ENCODE measurements around the gene DMXL1. TPM values are rescaled to one million over a fixed set of nuclear protein-coding genes. Genes with fewer than 3 reads are reported as not detected.

Gene DMXL1
- total and polyA plus RNA-seq, 12 donors, result 5.9 to 36.5 (median 25.4) TPM

- H3K9me3 ChIP-seq, result peaks cover 0 to 3% (median 0%) of the 10 kb centered on the region in 11 donors
- intact Hi-C loops (cut with DNase I), result no loop called here
- H3K4me3 ChIP-seq, result no peak overlapping the region
- DNase-seq (no peak), ATAC-seq (no peak)
- peaks cover 0 to 58% (median 15%) of the 10 kb centered on the region in 9 donors for H3K36me3 ChIP-seq
- H3K27me3 ChIP-seq, result no peaks in the 10 kb centered on the region
- no peak for TF ChIP-seq CTCF (IDR thresholded peaks at IDR 0.05)
- no peak overlapping the region for H3K27ac ChIP-seq
- 94 to 95% methylated on average over 1 of the region's 1 CpG for WGBS, 2 donors
- peaks cover 0 to 5% (median 0%) of the 10 kb centered on the region in 9 donors for H3K4me1 ChIP-seq
Observed at GRCh38 chr5:119207105-119207504, 136.2 kb downstream of the DMXL1 start.

GRCh38 chr5:119212026-119212425 is 141.1 kb downstream of the DMXL1 start:
- intact Hi-C loops (cut with DNase I), result no loop called here
- Histone ChIP-seq H3K4me1 (peaks cover 0 to 14% (median 0%) of the 10 kb centered on the region in 9 donors), H3K27me3 (no peaks in the 10 kb centered on the region), H3K9me3 (no peaks in the 10 kb centered on the region), H3K4me3 (no peak overlapping the region), H3K27ac (no peak overlapping the region), H3K36me3 (peaks cover 0 to 45% (median 0%) of the 10 kb centered on the region in 9 donors)
- 99 to 100% methylated on average over 2 of the region's 2 CpGs for WGBS, 2 donors
- no peak for TF ChIP-seq CTCF (IDR thresholded peaks at IDR 0.05)
- ATAC-seq (no peak), DNase-seq (no peak)

GRCh38 chr5:119212676-119213075 is 141.8 kb downstream of the DMXL1 start:
- Histone ChIP-seq H3K27ac (no peak overlapping the region), H3K27me3 (no peaks in the 10 kb centered on the region), H3K36me3 (peaks cover 0 to 45% (median 0%) of the 10 kb centered on the region in 9 donors), H3K4me1 (peaks cover 0 to 14% (median 0%) of the 10 kb centered on the region in 9 donors), H3K4me3 (no peak overlapping the region), H3K9me3 (no peaks in the 10 kb centered on the region)
- ATAC-seq (no peak), DNase-seq (no peak)
- intact Hi-C loops (cut with DNase I), result no loop called here
- no peak for TF ChIP-seq CTCF (IDR thresholded peaks at IDR 0.05)

- Histone ChIP-seq H3K4me3 (no peak overlapping the region), H3K27ac (no peak overlapping the region), H3K27me3 (no peaks in the 10 kb centered on the region), H3K4me1 (peaks cover 0 to 14% (median 0%) of the 10 kb centered on the region in 9 donors), H3K9me3 (no peaks in the 10 kb centered on the region), H3K36me3 (peaks cover 0 to 68% (median 7%) of the 10 kb centered on the region in 9 donors)
- 95 to 97% methylated on average over 3 of the region's 3 CpGs for WGBS, 2 donors
- intact Hi-C loops (cut with DNase I), result no loop called here
- no peak for TF ChIP-seq CTCF (IDR thresholded peaks at IDR 0.05)
- no peak for DNase-seq
- no peak for ATAC-seq
Observed at GRCh38 chr5:119217183-119217582, 146.3 kb downstream of the DMXL1 start.

All from heart right ventricle (tissue), 16 donors.